Measurements from ENCODE around the gene RASGRF1. TPM values are rescaled to one million over a fixed set of nuclear protein-coding genes. Genes with fewer than 3 reads are reported as not detected.

RASGRF1 gene
- total and polyA plus RNA-seq, 12 donors, result under 0.01 to 0.86 (median 0.37) TPM; not detected in 9

DNA sequence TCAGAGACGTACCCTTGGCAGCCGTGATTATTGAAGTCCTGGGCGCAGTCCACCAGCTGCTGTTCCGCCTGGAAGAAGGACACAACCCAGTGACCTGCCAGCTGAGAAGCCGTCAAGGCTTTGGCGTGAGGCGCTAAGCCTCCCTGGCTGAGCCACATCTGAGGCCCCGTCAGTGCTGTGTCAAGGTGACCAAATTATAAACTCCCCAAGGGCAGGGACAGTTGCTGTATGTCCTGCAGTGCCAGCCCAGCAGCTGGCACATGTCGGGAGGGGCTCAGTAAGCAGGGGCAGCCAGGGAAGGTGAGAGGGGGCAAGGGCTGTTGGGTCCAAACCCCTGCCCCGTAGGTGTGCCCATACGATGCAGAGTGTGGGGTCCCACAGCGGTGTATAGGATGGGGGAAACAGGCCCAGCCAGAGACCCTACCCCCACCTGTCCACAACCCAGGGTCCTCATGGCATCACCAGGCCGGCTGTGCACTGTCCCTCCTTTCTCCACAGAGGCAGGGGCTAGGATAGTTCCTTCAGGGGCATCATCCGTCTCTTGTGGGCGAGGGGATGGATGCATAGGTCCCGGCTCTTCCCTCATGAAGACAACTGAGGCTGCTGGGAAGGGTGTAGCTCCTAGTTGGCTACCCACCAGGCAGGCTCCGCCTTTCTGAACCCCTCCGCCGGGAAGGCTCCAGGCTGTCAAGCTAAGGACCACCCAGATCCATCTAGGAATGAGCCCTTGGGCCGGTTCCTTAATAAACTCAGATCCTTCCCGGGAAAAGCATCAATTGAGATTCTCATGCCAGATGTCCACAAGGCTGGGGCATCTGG is 158.9 kb downstream of the RASGRF1 start:
- WGBS, 2 donors, result 86 to 89% methylated on average over 21 of the region's 21 CpGs
- H3K27ac ChIP-seq, result peak overlapping the region in 1 of 10 donors; percentile 30

DNA sequence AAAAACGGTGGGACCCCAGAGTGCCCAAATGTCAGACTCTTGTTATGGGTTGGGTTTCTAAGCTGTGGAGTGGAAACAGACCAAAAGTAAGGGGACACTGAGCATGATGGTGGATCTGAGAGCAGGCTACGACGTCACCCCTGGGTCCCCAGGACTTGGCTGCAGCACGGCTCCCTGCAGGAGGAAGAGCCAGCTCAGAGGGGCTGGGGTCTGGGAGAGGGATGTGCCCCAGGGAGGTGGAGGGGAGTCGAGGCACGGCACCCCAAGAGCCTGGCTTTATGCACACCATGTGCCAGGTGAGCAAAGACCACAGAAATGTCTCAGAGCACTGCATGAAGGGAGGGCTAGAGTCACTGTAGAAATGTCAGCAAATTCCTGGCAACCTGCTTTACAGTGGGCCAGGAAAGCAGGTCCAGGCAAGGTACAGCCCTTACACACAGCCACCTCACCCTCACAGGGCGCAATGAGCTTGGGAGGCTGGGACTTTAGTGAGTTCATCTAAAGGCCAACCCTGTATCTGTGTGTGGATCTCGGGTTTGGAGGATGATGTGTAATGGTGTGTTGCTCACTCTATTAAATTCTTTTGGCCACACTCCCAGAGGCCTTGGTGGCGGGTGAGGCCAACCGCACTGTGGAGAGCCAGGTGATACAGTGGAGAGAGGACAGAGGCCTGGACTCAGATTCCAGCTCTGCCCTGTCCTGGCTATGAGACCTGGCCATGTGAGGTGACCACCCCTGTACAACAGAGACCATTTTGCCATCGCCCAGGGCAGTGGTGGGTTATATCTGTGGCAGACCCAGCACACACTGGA is 159.8 kb downstream of the RASGRF1 start:
- Histone ChIP-seq H3K4me3 (no peak overlapping the region), H3K27me3 (no peaks in the 10 kb centered on the region), H3K9me3 (no peaks in the 10 kb centered on the region), H3K36me3 (peaks cover 0 to 89% (median 12%) of the 10 kb centered on the region in 9 donors), H3K27ac (peak overlapping the region in 2 of 10 donors; percentile 4 to 30), H3K4me1 (peaks cover 3 to 51% (median 30%) of the 10 kb centered on the region in 9 donors)
- ATAC-seq (peak in 5 of 8 donors; percentile 24 to 58 (median 50)), DNase-seq (no peak)
- intact Hi-C loops (cut with DNase I), result no loop called here
- TF ChIP-seq, protein P1, sequence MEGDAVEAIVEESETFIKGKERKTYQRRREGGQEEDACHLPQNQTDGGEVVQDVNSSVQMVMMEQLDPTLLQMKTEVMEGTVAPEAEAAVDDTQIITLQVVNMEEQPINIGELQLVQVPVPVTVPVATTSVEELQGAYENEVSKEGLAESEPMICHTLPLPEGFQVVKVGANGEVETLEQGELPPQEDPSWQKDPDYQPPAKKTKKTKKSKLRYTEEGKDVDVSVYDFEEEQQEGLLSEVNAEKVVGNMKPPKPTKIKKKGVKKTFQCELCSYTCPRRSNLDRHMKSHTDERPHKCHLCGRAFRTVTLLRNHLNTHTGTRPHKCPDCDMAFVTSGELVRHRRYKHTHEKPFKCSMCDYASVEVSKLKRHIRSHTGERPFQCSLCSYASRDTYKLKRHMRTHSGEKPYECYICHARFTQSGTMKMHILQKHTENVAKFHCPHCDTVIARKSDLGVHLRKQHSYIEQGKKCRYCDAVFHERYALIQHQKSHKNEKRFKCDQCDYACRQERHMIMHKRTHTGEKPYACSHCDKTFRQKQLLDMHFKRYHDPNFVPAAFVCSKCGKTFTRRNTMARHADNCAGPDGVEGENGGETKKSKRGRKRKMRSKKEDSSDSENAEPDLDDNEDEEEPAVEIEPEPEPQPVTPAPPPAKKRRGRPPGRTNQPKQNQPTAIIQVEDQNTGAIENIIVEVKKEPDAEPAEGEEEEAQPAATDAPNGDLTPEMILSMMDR (IDR thresholded peaks at IDR 0.05), result no peak
- WGBS, 2 donors, result 74 to 81% methylated on average over 11 of the region's 11 CpGs

More for the DNA sequence above, 158.9 kb downstream of the RASGRF1 start:
- intact Hi-C loops (cut with DNase I), result no loop called here
- Histone ChIP-seq H3K27me3 (no peaks in the 10 kb centered on the region), H3K9me3 (no peaks in the 10 kb centered on the region), H3K4me3 (no peak overlapping the region), H3K36me3 (peaks cover 0 to 82% (median 12%) of the 10 kb centered on the region in 9 donors), H3K4me1 (peaks cover 3 to 59% (median 38%) of the 10 kb centered on the region in 9 donors)
- ATAC-seq (peak in 2 of 8 donors; percentile 6 to 15), DNase-seq (no peak)
- TF ChIP-seq, protein P1 (IDR thresholded peaks at IDR 0.05), result no peak

DNA sequence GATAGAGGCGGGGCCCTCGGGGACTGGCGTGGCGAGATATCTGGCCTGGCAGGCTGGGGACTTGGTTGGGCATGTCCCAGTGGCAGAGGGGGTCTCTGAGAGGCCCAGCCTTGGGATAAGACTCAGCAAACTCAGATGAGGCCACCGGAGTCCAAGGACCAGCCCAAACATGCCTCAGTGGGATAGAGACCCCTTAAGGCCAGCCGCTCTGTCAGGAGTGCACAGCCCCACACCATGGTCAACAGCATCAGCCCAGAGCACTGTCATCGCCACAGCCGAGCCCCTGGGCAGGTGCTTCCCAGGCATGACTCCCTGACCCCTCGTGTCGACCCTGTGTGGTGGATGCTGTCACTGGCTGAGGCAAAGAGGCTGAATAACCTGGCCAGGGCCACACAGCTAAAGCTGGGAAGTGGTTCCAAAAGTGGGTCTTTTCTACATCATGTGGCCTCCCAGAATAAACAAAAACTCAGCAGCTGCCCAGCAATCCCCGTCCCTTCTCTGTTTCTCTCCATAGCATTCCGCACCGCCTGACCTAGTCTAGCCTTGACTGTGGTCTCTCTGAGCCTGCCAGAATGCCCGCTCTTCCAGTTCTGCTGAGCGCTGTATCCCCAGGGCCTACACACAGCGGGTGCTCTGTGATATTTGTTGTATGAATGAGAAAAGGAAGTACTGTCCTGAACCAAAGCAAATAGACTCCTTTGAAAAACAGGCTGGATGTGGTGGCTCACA is 160.9 kb downstream of the RASGRF1 start:
- DNase-seq (no peak), ATAC-seq (no peak)
- Histone ChIP-seq H3K36me3 (peaks cover 0 to 89% (median 18%) of the 10 kb centered on the region in 9 donors), H3K4me3 (no peak overlapping the region), H3K4me1 (peaks cover 3 to 41% (median 23%) of the 10 kb centered on the region in 9 donors), H3K27ac (no peak overlapping the region), H3K9me3 (no peaks in the 10 kb centered on the region), H3K27me3 (no peaks in the 10 kb centered on the region)
- intact Hi-C loops (cut with DNase I), result no loop called here
- WGBS, 2 donors, result 94% methylated on average over 14 to 16 of the region's 16 CpGs
- TF ChIP-seq, protein P1 (IDR thresholded peaks at IDR 0.05), result no peak

All from heart right ventricle (tissue), 16 donors.